GM21786 (cell line): Measurements from ENCODE around the gene MRM1.

Experiments used
- ATAC-seq: cut with Tn5 transposase; IDR thresholded peaks from one replicate; pipeline ENCODE4 v1.9.1; 2021; ENCODE audit not compliant: unreplicated experiment

The MRM1 gene

DNA sequence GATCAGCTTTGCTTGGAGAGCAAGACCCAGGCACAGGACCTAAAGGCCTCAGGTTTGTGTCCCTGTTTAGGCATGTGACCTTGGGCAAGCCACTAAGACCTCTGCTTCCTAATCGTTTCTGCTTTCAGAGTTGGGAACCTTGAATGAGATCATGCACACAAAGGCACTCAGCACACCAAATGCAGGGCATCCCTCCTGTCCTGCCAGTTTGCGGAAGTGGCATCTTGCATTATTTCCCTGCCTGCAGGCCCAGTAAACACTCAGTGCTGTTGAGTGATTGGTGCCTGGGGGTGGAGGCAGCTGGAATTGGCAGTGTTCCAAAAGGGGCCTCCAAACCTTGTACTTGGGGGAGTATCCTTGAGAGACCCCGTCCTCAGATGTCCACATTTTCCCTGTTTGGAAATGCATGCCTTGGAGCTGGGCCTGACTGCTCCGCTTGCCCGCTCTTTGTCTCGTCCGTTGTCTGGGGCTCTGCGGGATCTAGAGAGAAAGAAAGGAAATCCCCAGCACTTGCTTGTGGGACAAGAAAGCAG is 28.7 kb downstream of the MRM1 start:
- ATAC-seq, result no peak

DNA sequence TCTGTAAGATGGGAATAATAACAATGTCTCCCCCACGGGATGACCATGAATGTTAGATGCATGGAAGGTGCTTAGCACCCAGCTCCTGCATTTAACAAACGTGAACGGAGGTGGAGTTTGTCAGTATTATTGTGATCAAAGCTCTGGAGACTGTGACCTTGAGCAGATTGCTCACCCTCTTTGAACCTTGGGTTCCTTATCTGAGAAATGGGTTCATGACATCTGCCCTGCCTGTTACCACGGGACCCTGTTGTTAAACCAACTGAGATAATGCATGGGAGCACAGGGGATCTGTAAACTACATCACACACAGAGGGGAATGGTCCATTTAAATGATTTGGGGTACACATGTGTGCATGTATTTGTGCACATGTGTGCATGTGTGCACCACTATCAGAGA is 29.6 kb downstream of the MRM1 start:
- ATAC-seq, result no peak

DNA sequence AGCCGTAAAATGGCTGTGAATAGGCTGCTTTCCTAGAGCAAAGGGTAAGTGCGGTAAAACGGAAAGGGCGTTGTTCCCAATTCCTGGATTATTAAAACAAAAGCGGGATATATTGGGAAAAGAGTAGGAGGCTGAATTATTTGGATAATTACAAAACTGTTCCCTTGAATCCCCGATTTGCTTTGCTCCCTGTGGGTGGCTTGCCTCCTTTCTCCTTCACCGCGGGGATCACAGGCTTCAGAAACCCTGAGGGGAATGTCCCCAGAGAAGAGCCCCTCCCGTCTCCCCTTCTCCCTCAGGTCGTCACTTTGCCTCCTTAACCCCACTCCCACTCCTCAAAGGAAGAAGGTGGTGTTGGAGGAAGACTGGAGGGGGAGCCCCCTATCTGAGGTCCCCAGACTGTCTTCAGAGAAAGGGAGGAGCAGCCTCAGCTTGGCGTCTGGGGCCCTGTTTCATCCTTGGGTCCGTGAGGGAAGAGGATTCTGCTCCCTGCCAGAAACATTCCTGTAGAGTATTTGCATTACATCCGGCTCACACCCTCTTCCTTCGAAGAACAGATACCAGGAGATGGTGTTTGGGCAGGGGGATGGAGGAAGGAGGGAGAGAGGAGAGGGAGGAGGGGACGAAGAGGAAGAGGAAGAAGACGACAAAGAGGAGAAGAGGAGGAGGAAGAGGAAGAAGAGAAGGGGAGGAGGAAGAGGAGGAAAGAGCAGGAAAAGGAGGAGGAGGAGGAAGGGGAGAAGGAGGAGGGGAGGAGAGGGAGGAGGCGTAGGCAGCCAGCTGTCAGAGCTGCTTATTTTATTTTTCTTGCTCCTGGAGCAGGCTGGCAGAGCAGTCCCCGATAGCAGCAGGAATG is 31.8 kb downstream of the MRM1 start:
- ATAC-seq, result no peak

DNA sequence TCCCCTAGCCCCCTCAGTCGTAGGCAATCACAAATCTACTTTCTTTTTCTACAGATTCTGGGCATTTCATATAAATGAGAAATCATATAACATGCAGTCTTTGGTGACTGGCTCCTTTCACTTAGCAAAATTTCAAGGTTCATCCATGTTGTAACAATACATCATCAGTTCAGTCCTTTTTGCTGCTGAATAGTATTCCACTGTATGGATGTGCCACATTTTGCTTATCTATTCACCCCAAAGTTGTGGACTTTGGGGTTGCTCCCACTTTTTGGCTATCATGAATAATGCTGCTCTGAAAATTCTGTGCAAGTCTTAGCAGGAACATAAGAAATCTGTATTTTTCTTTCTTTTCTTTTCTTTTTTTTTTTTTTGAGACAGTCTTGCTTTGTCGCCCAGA is 39.0 kb downstream of the MRM1 start:
- ATAC-seq, result no peak

DNA sequence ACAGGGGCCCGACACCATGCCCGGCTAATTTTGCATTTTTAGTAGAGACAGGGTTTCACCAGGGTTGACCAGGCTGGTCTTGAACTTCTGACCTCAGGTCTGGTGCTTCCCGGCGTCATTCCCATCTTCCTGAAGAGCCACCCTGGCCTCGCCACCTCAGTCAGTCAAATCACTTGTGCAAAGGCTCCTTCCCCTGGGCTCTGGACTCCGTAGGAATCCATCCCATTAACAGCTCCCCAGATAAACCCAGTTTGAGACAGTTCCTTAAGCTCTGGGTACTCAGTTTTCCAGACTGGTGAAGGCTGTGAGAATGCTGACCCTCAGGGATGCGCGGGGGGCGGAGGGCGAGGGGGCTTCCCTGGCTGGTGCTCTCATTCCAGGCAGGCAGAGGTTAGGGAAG is 39.5 kb downstream of the MRM1 start:
- ATAC-seq, result no peak

GRCh38 chr17:36641331-36641876 is 40.0 kb downstream of the MRM1 start:
- no peak for ATAC-seq

DNA sequence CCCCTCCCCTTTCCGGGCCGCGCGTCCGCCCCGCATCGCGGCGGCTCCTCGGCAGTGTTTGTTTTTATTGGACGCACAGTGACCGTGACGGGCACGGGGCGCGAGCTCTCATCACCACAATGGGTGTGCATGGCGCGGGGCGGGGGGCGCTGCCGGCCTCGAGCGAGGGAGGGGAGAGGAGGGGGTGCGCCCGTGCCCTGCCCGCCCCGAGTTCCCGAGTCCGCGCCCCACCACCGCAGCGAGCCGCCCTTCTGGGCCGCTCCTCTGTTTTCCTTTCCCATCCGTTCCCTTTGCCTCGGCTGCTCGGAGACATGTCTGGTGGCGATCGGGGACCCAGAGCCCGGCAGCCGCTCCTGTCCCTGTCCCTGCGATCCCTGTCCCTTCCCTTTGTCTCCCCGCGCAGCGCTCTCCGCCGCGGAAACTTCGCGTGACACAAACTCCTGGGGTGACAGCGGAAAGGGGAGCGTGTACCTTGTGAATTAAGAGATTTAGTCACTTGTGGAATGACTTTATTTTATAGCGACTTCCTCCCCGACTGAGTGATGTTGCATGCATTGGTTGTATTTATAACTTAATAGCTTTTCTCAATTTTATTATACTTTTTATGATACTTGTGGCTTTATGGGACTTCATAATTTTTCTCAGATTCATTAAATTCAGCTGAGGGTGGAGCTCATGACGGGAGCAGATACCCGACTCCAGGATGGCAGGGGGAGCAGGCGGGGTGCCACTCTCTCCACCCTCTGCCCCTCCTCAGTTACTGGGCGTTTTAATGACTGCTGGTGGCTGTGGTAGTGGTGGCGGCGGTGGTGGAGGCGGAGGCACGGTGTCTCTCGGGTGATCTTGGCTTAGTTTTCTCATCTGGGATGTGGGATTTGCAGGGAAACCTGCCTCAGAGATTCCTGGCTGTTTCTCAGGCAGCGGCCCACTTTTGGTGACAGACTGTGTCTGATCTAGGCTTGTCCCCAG is 40.8 kb downstream of the MRM1 start:
- no peak for ATAC-seq

DNA sequence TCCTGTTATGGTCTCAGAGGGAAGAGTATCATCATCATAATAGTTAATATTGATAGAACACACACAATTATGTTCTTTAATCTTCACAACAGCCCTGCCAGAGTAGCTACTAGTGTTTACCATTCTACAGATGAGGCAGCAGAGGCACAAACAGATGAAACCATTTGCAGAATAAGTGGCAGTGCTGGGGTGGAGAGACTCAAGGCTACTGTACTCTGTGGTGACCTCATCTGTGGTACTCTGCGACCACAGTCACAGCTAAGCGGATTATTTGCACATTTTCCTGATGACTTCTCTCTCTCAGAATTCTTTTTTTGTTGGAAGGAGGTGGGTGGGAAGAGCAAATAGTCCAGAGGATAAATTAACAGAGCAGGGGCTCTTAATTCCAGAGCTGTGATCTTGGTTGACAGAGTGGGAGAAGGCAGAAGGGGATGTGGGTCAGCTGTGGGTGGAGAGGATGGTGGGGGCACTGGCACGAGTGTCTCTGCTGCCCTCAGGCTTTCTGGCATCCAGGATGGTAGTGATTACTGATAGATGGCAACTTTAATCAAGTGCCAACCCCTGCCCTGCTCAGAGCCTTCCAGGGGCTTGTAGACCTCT is 41.8 kb downstream of the MRM1 start:
- no peak for ATAC-seq

GRCh38 chr17:36645422-36645821 is 44.0 kb downstream of the MRM1 start:
- no peak for ATAC-seq

DNA sequence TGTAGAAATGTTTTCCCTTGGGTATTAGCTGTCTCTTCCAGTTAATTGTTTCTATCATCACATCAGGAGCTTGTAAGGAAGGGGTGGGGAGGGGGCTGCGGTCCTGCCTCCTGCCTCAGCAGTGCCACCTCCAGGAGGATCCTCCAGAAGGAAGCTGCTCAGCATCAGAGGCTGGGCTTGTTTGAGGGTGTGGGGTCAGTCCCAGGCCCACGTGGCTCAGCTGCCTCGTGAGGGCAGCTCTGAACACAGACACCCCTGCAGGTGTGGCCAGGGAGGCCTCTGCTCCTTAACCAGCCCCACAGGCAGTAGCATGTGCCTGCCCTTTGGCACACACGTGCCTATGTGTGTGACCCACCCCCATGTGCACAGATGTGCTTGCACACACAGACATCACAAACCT is 46.3 kb downstream of the MRM1 start:
- ATAC-seq, result no peak

GRCh38 chr17:36650096-36650775 is 48.9 kb downstream of the MRM1 start:
- no peak for ATAC-seq

- no peak for ATAC-seq
Observed at GRCh38 chr17:36653374-36653773, 52.0 kb downstream of the MRM1 start.

- ATAC-seq, result no peak
Observed at GRCh38 chr17:36653856-36654255, 52.5 kb downstream of the MRM1 start.

- no peak for ATAC-seq
Observed at GRCh38 chr17:36655726-36656125, 54.3 kb downstream of the MRM1 start.

GRCh38 chr17:36657390-36657762 is 56.0 kb downstream of the MRM1 start:
- no peak for ATAC-seq

- no peak for ATAC-seq
Observed at GRCh38 chr17:36657763-36658490, 56.5 kb downstream of the MRM1 start.
